Activated B cell treated with CpG ODN at 0.5 μM for 24 hours (primary cell): Measurements from ENCODE around the gene EFNA5. TPM values are rescaled to one million over a fixed set of nuclear protein-coding genes. Genes with fewer than 3 reads are reported as not detected.

ENCODE experiments used
- ATAC-seq: fragments of 200-7000 bp; cut with Tn5 transposase; one replicate; pipeline ENCODE4 v1.10.0; 2021; ENCODE audit warnings: low read depth, mild to moderate bottlenecking, moderate library complexity
- CTCF ChIA-PET: fragments of 350-600 bp; sonication (Branson Sonifier 250); formaldehyde crosslinking; loops from one replicate; lab custom pipeline; 2021; ENCODE audit warnings: antibody characterized with exemption; lab: Charles Lee
- POLR2A ChIA-PET: fragments of 350-600 bp; sonication (Branson Sonifier 250); formaldehyde crosslinking; loops from one replicate; lab custom pipeline; 2021; ENCODE audit warnings: antibody characterized with exemption; lab: Charles Lee
- DNase-seq: peaks from one replicate; pipeline ENCODE4 v3.0.0; 2022
- H3K27ac Mint-ChIP-seq: one replicate; pipeline ENCODE4 v1.8.0; 2020; ENCODE audit warnings: mixed read lengths
- H3K27me3 Mint-ChIP-seq: one replicate; pipeline ENCODE4 v1.8.0; 2021; ENCODE audit warnings: mixed read lengths
- H3K36me3 Mint-ChIP-seq: one replicate; pipeline ENCODE4 v1.8.0; 2021; ENCODE audit warnings: low read depth, mixed read lengths
- H3K4me1 Mint-ChIP-seq: one replicate; pipeline ENCODE4 v1.8.0; 2021; ENCODE audit warnings: mixed read lengths
- H3K4me3 Mint-ChIP-seq: one replicate; pipeline ENCODE4 v1.8.0; 2020; ENCODE audit warnings: mild to moderate bottlenecking, mixed read lengths
- H3K9me3 Mint-ChIP-seq: one replicate; pipeline ENCODE4 v1.8.0; 2020; ENCODE audit warnings: mixed read lengths
- intact Hi-C: fragments of 100-400 bp; cut with micrococcal nuclease; formaldehyde crosslinking; loops from one replicate; pipeline ENCODE4 v1.15.1; 2024
- total RNA-seq: library from RNA; stranded (reverse); gene quantifications from 2 replicates; pipeline ENCODE4 v1.2.3, GENCODE V29; 2022
- TF ChIP-seq, protein P1 (sequence below): fragments of 200-600 bp; IDR thresholded peaks from one replicate; pipeline ENCODE4 v1.8.0; 2022; ENCODE audit warnings: antibody characterized with exemption, mild to moderate bottlenecking

The EFNA5 gene
- total RNA-seq, 1 donor from 2014 or later, result not detected

DNA sequence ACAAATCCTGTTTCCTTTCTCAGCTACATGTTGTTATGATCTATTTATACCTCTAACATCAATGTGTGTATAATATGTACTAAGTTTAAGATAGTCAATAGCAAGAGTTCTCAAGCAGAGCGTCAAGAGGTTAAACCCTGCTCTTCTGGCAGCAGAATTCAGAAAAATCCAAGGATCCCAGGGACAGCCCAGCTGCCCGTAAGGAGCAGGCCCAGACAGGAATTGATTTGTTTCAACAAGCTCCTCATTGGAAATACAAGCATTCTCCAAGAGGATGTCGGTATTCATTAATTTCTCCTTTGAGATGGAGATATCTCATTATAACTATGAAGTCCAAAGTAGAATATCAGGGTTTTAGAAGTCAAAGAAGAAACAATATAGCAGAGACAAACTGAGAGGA, 14.9 kb downstream of the EFNA5 start:
- H3K36me3 Mint-ChIP-seq, result no peaks in the 10 kb centered on the region
- TF ChIP-seq, protein P1, sequence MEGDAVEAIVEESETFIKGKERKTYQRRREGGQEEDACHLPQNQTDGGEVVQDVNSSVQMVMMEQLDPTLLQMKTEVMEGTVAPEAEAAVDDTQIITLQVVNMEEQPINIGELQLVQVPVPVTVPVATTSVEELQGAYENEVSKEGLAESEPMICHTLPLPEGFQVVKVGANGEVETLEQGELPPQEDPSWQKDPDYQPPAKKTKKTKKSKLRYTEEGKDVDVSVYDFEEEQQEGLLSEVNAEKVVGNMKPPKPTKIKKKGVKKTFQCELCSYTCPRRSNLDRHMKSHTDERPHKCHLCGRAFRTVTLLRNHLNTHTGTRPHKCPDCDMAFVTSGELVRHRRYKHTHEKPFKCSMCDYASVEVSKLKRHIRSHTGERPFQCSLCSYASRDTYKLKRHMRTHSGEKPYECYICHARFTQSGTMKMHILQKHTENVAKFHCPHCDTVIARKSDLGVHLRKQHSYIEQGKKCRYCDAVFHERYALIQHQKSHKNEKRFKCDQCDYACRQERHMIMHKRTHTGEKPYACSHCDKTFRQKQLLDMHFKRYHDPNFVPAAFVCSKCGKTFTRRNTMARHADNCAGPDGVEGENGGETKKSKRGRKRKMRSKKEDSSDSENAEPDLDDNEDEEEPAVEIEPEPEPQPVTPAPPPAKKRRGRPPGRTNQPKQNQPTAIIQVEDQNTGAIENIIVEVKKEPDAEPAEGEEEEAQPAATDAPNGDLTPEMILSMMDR, result no peak
- ATAC-seq (no peak), DNase-seq (no peak)
- H3K27me3 Mint-ChIP-seq, result peaks cover 6% of the 10 kb centered on the region
- no peaks in the 10 kb centered on the region for H3K9me3 Mint-ChIP-seq
- CTCF ChIA-PET, result no interaction called here
- H3K4me3 Mint-ChIP-seq, result no peak overlapping the region
- intact Hi-C loops, result no loop called here
- no peak overlapping the region for H3K27ac Mint-ChIP-seq
- no peaks in the 10 kb centered on the region for H3K4me1 Mint-ChIP-seq
- POLR2A ChIA-PET, result no interaction called here

DNA sequence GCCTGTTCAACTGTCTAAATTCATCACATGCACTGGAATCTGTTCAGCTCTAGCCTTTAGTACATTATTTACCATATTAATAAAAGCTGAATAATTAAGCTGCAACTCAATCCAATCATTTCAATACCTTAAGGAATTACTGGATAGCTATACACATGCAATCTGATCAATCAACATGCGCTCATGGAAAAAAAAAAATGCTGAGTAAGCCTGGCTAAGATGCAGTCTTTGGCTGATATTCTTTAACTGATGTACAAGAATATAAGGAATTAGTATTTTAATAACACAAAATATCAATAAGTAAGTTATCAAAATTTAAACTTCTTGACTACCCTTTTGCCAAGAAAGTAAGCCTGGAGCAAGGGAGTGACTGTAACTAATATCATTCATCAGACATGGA, 15.9 kb downstream of the EFNA5 start:
- ATAC-seq (no peak), DNase-seq (no peak)
- H3K36me3 Mint-ChIP-seq, result no peaks in the 10 kb centered on the region
- POLR2A ChIA-PET, result no interaction called here
- TF ChIP-seq, protein P1, result no peak
- no peak overlapping the region for H3K27ac Mint-ChIP-seq
- H3K9me3 Mint-ChIP-seq, result no peaks in the 10 kb centered on the region
- CTCF ChIA-PET, result no interaction called here
- no peaks in the 10 kb centered on the region for H3K4me1 Mint-ChIP-seq
- peaks cover 6% of the 10 kb centered on the region for H3K27me3 Mint-ChIP-seq
- no peak overlapping the region for H3K4me3 Mint-ChIP-seq
- intact Hi-C loops, result no loop called here

DNA sequence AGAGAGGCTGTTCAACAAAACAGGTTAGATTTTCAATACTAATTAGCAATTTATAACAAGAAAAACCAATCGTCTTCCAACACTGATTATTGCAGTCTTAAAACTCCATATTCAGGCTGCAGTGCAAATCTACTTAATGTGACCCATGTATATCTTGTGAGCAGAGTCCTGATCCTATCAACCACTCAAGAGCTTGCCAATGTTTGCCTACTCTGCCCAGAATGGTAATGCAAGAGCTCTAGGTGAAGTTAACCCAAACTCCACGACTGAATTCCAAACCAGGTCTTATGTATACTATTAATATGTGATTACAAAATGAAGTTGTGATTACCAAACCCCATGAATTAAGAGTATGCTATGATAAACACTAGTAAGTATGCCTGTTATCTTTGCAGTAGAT, 17.1 kb downstream of the EFNA5 start:
- DNase-seq (no peak), ATAC-seq (no peak)
- H3K4me1 Mint-ChIP-seq, result no peaks in the 10 kb centered on the region
- H3K36me3 Mint-ChIP-seq, result no peaks in the 10 kb centered on the region
- H3K4me3 Mint-ChIP-seq, result no peak overlapping the region
- TF ChIP-seq, protein P1, result no peak
- no peak overlapping the region for H3K27ac Mint-ChIP-seq
- H3K27me3 Mint-ChIP-seq, result peaks cover 6% of the 10 kb centered on the region
- no peaks in the 10 kb centered on the region for H3K9me3 Mint-ChIP-seq
- intact Hi-C loops, result no loop called here
- ChIA-PET CTCF (no interaction called here), POLR2A (no interaction called here)

DNA sequence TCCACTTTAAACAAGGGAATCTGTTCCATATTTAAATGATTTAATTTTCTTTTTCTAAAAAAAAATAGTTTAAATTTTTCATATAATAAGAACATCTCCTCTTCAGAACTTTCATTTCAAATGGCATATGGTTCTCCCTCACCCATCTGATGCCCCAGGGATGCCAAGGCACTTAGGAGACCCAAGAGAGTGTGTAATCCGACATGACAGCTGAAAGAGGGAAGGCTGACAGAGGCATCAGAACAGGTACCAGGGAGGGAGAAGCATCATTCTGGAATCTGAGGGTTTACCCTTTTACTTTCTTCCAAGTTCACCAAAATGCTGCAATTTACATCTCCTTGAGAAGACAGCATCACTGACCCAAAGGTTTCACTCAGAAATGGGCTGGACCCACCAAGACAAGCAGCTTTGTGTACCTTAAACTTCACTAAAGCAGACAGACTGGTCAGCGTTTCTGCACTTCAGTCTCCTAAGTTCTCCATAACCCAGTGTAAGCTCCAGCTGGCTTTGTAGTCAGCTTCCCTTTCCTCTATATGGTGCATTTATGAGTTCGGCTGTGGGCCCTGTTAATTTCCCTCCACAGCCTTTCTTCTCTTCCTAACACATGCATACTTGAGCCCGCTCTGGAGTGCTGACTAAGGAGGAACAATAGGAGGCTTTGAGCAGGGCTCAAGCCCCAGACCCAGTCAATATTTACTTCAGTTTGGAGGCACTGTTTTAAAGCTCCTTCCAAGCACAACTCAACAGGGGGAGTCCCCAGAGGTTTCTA, 17.7 kb downstream of the EFNA5 start:
- CTCF ChIA-PET, result no interaction called here
- H3K27ac Mint-ChIP-seq, result no peak overlapping the region
- no peaks in the 10 kb centered on the region for H3K4me1 Mint-ChIP-seq
- POLR2A ChIA-PET, result no interaction called here
- TF ChIP-seq, protein P1, result no peak
- no peaks in the 10 kb centered on the region for H3K36me3 Mint-ChIP-seq
- no peak for ATAC-seq
- H3K27me3 Mint-ChIP-seq, result peaks cover 6% of the 10 kb centered on the region
- DNase-seq, result no peak
- intact Hi-C loops, result no loop called here
- H3K4me3 Mint-ChIP-seq, result no peak overlapping the region
- no peaks in the 10 kb centered on the region for H3K9me3 Mint-ChIP-seq

DNA sequence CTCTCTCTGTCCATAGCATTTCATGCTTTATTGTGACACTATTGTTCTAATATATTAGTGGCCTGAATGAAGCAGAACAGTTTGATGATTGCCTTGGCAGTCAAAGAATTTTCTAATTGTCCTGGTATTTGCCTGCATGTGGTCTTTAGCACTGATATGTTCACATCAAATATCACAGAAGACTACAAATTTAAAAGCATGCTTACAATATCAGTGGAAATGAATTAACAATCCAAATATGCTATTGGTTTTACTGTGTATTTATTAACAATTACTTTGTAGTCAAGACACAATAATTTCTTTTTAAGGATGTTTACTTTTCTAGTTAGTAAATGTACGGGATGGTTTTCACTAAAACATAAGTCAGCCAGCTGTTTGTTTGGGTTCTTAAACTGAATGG, 18.3 kb downstream of the EFNA5 start:
- POLR2A ChIA-PET, result no interaction called here

More for the DNA sequence above, 18.3 kb downstream of the EFNA5 start:
- no peaks in the 10 kb centered on the region for H3K36me3 Mint-ChIP-seq
- TF ChIP-seq, protein P1, result no peak
- peaks cover 6% of the 10 kb centered on the region for H3K27me3 Mint-ChIP-seq
- intact Hi-C loops, result no loop called here
- no peak overlapping the region for H3K4me3 Mint-ChIP-seq
- no peaks in the 10 kb centered on the region for H3K9me3 Mint-ChIP-seq
- no peaks in the 10 kb centered on the region for H3K4me1 Mint-ChIP-seq
- no peak for ATAC-seq
- no peak overlapping the region for H3K27ac Mint-ChIP-seq
- CTCF ChIA-PET, result no interaction called here
- DNase-seq, result no peak
